ENCODE data around the gene VAV1.
"Not testable (repeated sequence)": the region's sequence is repeated elsewhere in the genome, so short reads cannot be mapped to it uniquely, and the experiment has no call there.

Gene VAV1

DNA sequence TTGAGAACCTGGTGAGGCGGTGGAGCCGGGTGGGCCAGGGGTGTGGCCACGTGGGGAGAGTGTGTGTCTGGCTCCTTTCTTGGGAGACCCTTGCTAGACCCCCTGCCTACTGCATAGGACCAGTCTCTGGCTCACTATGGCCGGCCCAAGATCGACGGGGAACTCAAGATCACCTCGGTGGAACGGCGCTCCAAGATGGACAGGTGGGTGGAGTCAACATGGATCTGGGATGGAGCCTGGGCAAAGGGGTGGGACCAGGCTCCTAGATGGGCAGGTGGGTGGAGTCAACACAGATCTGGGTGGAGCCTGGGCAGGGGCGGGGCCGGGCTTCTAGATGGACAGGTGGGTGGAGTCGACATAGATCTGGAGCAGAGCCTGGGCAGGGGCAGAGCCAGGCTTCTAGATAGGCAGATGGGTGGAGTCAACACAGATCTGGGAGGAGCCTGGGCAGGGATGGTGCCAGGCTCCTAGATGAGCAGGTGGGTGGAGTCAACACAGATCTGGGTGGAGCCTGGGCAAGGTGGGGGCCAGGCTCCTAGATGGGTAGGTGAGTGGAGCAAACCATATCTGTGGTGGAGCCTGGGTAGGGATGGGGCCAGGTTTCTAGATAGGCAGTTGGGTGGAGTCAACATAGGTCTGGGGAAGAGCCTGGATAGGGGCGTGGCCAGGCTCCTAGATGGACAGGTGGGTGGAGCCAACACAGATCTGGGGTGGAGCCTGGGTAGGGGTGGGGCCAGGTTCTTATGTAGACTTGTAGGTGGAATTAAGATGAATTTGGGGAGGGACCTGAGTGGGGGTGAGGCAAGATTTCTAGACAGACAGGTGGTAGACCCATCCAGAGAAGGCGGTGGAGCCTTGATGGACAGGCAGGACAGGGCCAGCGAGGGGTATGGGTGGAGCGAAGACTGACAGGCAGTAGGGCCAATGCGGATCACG lies 56.5 kb downstream of the VAV1 start:
- no peak for TF ChIP-seq ZFX (IDR thresholded peaks at IDR 0.05)
- TF ChIP-seq, protein P1, sequence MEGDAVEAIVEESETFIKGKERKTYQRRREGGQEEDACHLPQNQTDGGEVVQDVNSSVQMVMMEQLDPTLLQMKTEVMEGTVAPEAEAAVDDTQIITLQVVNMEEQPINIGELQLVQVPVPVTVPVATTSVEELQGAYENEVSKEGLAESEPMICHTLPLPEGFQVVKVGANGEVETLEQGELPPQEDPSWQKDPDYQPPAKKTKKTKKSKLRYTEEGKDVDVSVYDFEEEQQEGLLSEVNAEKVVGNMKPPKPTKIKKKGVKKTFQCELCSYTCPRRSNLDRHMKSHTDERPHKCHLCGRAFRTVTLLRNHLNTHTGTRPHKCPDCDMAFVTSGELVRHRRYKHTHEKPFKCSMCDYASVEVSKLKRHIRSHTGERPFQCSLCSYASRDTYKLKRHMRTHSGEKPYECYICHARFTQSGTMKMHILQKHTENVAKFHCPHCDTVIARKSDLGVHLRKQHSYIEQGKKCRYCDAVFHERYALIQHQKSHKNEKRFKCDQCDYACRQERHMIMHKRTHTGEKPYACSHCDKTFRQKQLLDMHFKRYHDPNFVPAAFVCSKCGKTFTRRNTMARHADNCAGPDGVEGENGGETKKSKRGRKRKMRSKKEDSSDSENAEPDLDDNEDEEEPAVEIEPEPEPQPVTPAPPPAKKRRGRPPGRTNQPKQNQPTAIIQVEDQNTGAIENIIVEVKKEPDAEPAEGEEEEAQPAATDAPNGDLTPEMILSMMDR (conservative IDR thresholded peaks at IDR 0.05), result no peak
- no peak overlapping the region for H3K27ac ChIP-seq

DNA sequence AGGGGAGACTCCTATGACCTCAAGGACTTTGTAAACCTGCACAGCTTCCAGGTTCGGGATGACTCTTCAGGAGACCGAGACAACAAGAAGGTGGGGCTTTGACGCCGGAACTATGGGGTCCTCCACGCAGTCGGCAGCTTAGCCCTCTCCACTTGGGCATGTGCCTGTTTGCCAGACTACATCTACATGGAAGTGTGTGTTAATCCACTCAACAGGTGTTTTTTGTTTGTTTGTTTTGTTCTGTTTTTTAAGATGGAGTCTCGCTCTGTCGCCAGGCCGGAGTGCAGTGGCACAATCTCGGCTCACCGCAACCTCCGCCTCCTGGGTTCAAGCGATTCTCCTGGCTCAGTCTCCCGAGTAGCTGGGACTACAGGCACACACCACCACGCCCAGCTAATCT lies 57.3 kb downstream of the VAV1 start:
- H3K27ac ChIP-seq, result not testable (repeated sequence)

DNA sequence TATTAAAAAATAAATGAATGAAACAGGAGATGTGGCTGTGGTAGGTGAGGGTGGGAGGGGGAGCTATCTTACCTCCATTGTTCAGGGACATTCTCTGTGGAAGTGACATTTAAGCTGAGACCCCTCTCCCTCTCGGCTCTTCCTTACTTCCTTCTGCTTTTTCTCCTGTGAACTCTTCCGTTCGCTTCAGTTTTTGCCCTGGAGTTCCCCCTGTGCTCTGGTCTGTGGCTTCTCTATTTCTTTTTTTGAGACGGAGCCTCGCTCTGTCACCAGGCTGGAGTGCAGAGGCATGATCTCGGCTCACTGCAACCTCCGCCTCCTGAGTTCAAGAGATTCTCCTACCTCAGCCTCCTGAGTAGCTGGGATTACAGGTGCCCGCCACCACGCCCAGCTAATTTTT lies 58.6 kb downstream of the VAV1 start:
- H3K27ac ChIP-seq, result not testable (repeated sequence)

DNA sequence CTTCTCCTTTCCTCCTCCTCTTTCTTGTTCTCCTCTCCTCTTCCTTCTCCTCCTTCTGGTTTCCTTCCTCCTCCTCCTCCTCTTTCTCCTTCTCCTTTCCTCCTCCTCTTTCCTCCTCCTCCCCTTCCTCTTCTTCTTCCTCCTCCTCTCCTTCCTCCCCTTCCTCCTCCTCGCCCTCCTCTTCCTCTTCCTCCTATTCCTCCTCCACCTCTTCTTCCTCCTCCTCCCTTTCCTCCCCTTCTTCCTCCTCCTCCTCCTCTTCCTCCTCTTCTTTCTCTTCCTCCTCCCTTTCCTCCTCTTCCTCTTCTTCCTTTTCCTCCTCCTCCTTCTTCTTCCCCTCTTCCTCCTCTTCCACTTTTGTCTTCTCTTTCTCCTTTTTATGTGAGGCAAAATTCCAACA lies 59.9 kb downstream of the VAV1 start:
- no peak overlapping the region for H3K27ac ChIP-seq
- TF ChIP-seq, protein P1 (conservative IDR thresholded peaks at IDR 0.05), result no peak
- TF ChIP-seq ZFX (IDR thresholded peaks at IDR 0.05), result no peak

DNA sequence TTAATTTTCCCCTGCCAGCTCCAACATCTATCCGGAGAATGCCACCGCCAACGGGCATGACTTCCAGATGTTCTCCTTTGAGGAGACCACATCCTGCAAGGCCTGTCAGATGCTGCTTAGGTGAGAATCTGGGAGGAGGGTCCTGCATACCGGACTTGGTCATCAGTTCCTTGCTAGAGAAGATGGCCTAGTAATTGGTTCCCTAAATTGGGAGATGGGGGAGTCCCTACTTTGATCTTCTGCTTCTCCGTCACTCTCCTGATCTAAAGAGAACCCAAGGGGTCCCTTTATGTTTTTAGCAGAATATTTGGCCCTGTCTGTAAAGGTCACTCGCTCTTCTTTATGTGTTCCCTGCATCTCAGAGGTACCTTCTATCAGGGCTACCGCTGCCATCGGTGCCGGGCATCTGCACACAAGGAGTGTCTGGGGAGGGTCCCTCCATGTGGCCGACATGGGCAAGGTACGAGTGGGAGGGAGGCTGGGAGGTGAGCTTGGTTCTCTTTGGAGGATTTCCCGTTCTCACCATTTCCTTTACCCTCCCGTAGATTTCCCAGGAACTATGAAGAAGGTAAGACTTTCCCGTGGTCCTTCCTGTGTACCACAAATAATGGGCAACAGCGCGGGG lies 60.8 kb downstream of the VAV1 start:
- no peak for TF ChIP-seq ZFX (IDR thresholded peaks at IDR 0.05)
- TF ChIP-seq, protein P1 (conservative IDR thresholded peaks at IDR 0.05), result no peak
- no peak overlapping the region for H3K27ac ChIP-seq

DNA sequence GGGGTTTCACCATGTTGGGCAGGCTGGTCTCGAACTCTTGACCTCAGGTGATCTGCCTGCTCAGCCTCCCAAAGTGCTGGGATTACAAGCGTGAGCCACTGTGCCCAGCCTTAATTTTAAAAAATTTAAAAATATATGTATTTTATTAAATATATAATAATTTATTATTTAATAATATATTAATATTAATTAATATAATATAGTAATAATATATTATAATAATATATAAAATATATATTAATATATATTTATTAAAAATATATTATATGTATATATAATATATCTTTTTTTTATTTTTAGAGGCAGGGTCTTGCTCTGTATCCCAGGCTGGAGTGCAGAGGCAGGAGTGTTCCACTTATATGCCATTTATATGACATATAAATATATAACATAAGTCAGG lies 61.9 kb downstream of the VAV1 start:
- H3K27ac ChIP-seq, result no peak overlapping the region

DNA sequence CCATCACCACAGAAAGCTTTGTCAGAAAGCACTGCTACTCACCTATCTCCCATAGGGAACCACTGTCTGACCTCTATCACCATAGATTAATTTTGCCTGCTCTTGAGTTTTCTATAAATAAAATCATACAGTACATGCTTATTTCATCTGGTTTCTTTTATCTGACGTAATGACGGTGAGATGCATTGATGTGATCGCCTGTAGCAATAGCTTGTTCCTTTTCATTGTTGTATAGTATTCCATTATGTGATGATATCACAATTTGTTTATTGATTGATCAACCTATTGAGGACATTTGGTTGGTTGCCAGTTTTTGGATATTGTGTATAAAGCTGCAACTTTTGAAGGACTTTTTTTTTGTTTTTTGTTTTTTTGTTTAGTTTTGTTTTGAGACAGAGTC lies 63.0 kb downstream of the VAV1 start:
- H3K27ac ChIP-seq, result no peak overlapping the region
- TF ChIP-seq, protein P1 (conservative IDR thresholded peaks at IDR 0.05), result no peak
- no peak for TF ChIP-seq ZFX (IDR thresholded peaks at IDR 0.05)

More for the DNA sequence above, 61.9 kb downstream of the VAV1 start:
- TF ChIP-seq, protein P1 (conservative IDR thresholded peaks at IDR 0.05), result no peak
- TF ChIP-seq ZFX (IDR thresholded peaks at IDR 0.05), result no peak

DNA sequence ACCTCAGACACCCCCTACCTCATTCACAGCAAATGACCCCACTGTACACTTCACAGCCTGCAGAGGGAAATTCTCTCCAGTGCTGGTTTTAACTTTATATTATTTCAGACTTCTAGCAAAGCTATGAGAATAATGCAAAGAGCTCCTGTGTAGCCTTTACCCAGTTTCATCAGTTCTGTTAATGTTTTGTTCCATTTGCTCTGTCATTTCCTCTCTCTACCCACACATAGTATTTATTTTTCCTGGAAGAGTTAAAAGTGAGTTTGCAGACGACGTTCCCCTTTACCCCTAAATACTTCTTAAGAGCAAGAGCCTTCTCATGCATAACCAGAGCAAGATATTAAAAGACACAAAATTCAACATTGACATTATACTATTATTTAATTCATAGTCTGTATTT lies 65.0 kb downstream of the VAV1 start:
- no peak overlapping the region for H3K27ac ChIP-seq
- no peak for TF ChIP-seq ZFX (IDR thresholded peaks at IDR 0.05)
- TF ChIP-seq, protein P1 (conservative IDR thresholded peaks at IDR 0.05), result no peak

Measured in C4-2B (cell line).